Stimulated activated naive CD8-positive, alpha-beta T cell treated with anti-CD3 and anti-CD28 coated beads, Interleukin-15, amount 100 ng/mL, for 72 hours (primary cell): ENCODE results near the gene KCNG4.
A peak's percentile ranks its signal among the peaks of the same experiment; 100 is the strongest.

Experiments used
- ATAC-seq: fragments of 150-1000 bp; cut with Tn5 transposase; 2 replicates; pipeline ENCODE4 v1.10.0; 2021; ENCODE audit warnings: mild to moderate bottlenecking, moderate library complexity
- DNase-seq, 2 donors: peaks; one replicate each; pipeline ENCODE4 v3.0.0; 2021 to 2022
- H3K27ac Mint-ChIP-seq, 2 donors: one replicate each; pipeline ENCODE4 v1.8.0; 2022; ENCODE audit warnings: mild to moderate bottlenecking in 2 of 2, mixed read lengths in 2 of 2, moderate library complexity in 2 of 2
- H3K27me3 Mint-ChIP-seq: one replicate; pipeline ENCODE4 v1.8.0; 2022; ENCODE audit warnings: mixed read lengths
- H3K4me1 Mint-ChIP-seq: one replicate; pipeline ENCODE4 v1.8.0; 2022; ENCODE audit warnings: mild to moderate bottlenecking, mixed read lengths
- H3K4me3 Mint-ChIP-seq, 2 donors: one replicate each; pipeline ENCODE4 v1.8.0; 2022; ENCODE audit warnings: mild to moderate bottlenecking in 2 of 2, mixed read lengths in 2 of 2, moderate library complexity in 1 of 2
- H3K9me3 Mint-ChIP-seq, 2 donors: one replicate each; pipeline ENCODE4 v1.8.0; 2022; ENCODE audit warnings: mixed read lengths in 2 of 2

The KCNG4 gene

GRCh38 chr16:84271037-84271436, 31.2 kb upstream of the KCNG4 start:
- Mint-ChIP-seq H3K27ac (no peak overlapping the region), H3K4me1 (no peaks in the 10 kb centered on the region), H3K27me3 (no peaks in the 10 kb centered on the region), H3K9me3 (no peaks in the 10 kb centered on the region), H3K4me3 (no peak overlapping the region)
- ATAC-seq (no peak), DNase-seq (no peak)

GRCh38 chr16:84270531-84270930, 30.7 kb upstream of the KCNG4 start:
- DNase-seq = no peak
- no peaks in the 10 kb centered on the region for H3K4me1 Mint-ChIP-seq
- no peak overlapping the region for H3K4me3 Mint-ChIP-seq
- H3K27ac Mint-ChIP-seq = peak overlapping the region in 1 of 2 donors; percentile 9
- no peak for ATAC-seq
- no peaks in the 10 kb centered on the region for H3K9me3 Mint-ChIP-seq
- no peaks in the 10 kb centered on the region for H3K27me3 Mint-ChIP-seq

- no peak for DNase-seq
- ATAC-seq = no peak
- H3K9me3 Mint-ChIP-seq = no peaks in the 10 kb centered on the region
- H3K4me1 Mint-ChIP-seq = no peaks in the 10 kb centered on the region
- no peak overlapping the region for H3K27ac Mint-ChIP-seq
- peaks cover under 1% of the 10 kb centered on the region for H3K27me3 Mint-ChIP-seq
- H3K4me3 Mint-ChIP-seq = no peak overlapping the region
Measured at GRCh38 chr16:84270071-84270470, 30.3 kb upstream of the KCNG4 start.

- ATAC-seq (no peak), DNase-seq (no peak)
- H3K4me3 Mint-ChIP-seq = no peak overlapping the region
- H3K27me3 Mint-ChIP-seq = peaks cover 14% of the 10 kb centered on the region
- no peak overlapping the region for H3K27ac Mint-ChIP-seq
- no peaks in the 10 kb centered on the region for H3K4me1 Mint-ChIP-seq
- no peaks in the 10 kb centered on the region for H3K9me3 Mint-ChIP-seq
Measured at GRCh38 chr16:84268291-84269040, 28.7 kb upstream of the KCNG4 start.

GRCh38 chr16:84267380-84267779, 27.6 kb upstream of the KCNG4 start:
- Mint-ChIP-seq H3K27me3 (peaks cover 19% of the 10 kb centered on the region), H3K27ac (peak overlapping the region in 1 of 2 donors; percentile 7), H3K9me3 (no peaks in the 10 kb centered on the region), H3K4me1 (no peaks in the 10 kb centered on the region), H3K4me3 (no peak overlapping the region)
- ATAC-seq = no peak
- DNase-seq = no peak

- Mint-ChIP-seq H3K9me3 (no peaks in the 10 kb centered on the region), H3K27ac (peak overlapping the region in 1 of 2 donors; percentile 79), H3K4me1 (no peaks in the 10 kb centered on the region), H3K4me3 (no peak overlapping the region), H3K27me3 (peaks cover 24% of the 10 kb centered on the region)
- ATAC-seq (peak; percentile 83), DNase-seq (peak in 1 of 2 donors; percentile 28)
Measured at GRCh38 chr16:84266451-84266850, 26.6 kb upstream of the KCNG4 start.

GRCh38 chr16:84262939-84263338, 23.1 kb upstream of the KCNG4 start:
- Mint-ChIP-seq H3K4me3 (no peak overlapping the region), H3K27ac (no peak overlapping the region), H3K9me3 (no peaks in the 10 kb centered on the region), H3K27me3 (peaks cover 34% of the 10 kb centered on the region), H3K4me1 (no peaks in the 10 kb centered on the region)
- DNase-seq (no peak), ATAC-seq (no peak)

- H3K9me3 Mint-ChIP-seq = no peaks in the 10 kb centered on the region
- H3K4me1 Mint-ChIP-seq = no peaks in the 10 kb centered on the region
- H3K4me3 Mint-ChIP-seq = no peak overlapping the region
- peaks cover 34% of the 10 kb centered on the region for H3K27me3 Mint-ChIP-seq
- no peak for ATAC-seq
- no peak for DNase-seq
- no peak overlapping the region for H3K27ac Mint-ChIP-seq
Measured at GRCh38 chr16:84262031-84262430, 22.2 kb upstream of the KCNG4 start.

GRCh38 chr16:84260766-84261554, 21.1 kb upstream of the KCNG4 start:
- no peak for ATAC-seq
- H3K27ac Mint-ChIP-seq = no peak overlapping the region
- no peaks in the 10 kb centered on the region for H3K9me3 Mint-ChIP-seq
- no peak for DNase-seq
- no peaks in the 10 kb centered on the region for H3K4me1 Mint-ChIP-seq
- no peak overlapping the region for H3K4me3 Mint-ChIP-seq
- peaks cover 34% of the 10 kb centered on the region for H3K27me3 Mint-ChIP-seq

- DNase-seq (no peak), ATAC-seq (no peak)
- peaks cover 0 to 6% of the 10 kb centered on the region in 2 donors for H3K9me3 Mint-ChIP-seq
- H3K27me3 Mint-ChIP-seq = peaks cover 36% of the 10 kb centered on the region
- no peak overlapping the region for H3K27ac Mint-ChIP-seq
- H3K4me3 Mint-ChIP-seq = no peak overlapping the region
- no peaks in the 10 kb centered on the region for H3K4me1 Mint-ChIP-seq
Measured at GRCh38 chr16:84259691-84260090, 19.9 kb upstream of the KCNG4 start.

GRCh38 chr16:84258266-84258665, 18.5 kb upstream of the KCNG4 start:
- Mint-ChIP-seq H3K27me3 (peaks cover 25% of the 10 kb centered on the region), H3K4me3 (no peak overlapping the region), H3K4me1 (no peaks in the 10 kb centered on the region), H3K9me3 (peaks cover 0 to 6% of the 10 kb centered on the region in 2 donors), H3K27ac (no peak overlapping the region)
- no peak for DNase-seq
- ATAC-seq = no peak

- ATAC-seq (no peak), DNase-seq (no peak)
- peaks cover 0 to 6% of the 10 kb centered on the region in 2 donors for H3K9me3 Mint-ChIP-seq
- H3K4me1 Mint-ChIP-seq = no peaks in the 10 kb centered on the region
- no peak overlapping the region for H3K4me3 Mint-ChIP-seq
- peaks cover 29% of the 10 kb centered on the region for H3K27me3 Mint-ChIP-seq
- H3K27ac Mint-ChIP-seq = no peak overlapping the region
Measured at GRCh38 chr16:84255050-84255810, 15.4 kb upstream of the KCNG4 start.

- Mint-ChIP-seq H3K4me1 (no peaks in the 10 kb centered on the region), H3K27ac (no peak overlapping the region), H3K4me3 (no peak overlapping the region), H3K27me3 (peaks cover 29% of the 10 kb centered on the region), H3K9me3 (peaks cover 0 to 6% of the 10 kb centered on the region in 2 donors)
- no peak for ATAC-seq
- no peak for DNase-seq
Measured at GRCh38 chr16:84254062-84254461, 14.2 kb upstream of the KCNG4 start.

- no peak overlapping the region for H3K27ac Mint-ChIP-seq
- DNase-seq (no peak), ATAC-seq (no peak)
- H3K9me3 Mint-ChIP-seq = peaks cover 0 to 6% of the 10 kb centered on the region in 2 donors
- H3K4me3 Mint-ChIP-seq = no peak overlapping the region
- H3K4me1 Mint-ChIP-seq = no peaks in the 10 kb centered on the region
- peaks cover 29% of the 10 kb centered on the region for H3K27me3 Mint-ChIP-seq
Measured at GRCh38 chr16:84253173-84253572, 13.4 kb upstream of the KCNG4 start.

- H3K4me1 Mint-ChIP-seq = no peaks in the 10 kb centered on the region
- H3K27ac Mint-ChIP-seq = peak overlapping the region in 1 of 2 donors; percentile 6
- H3K4me3 Mint-ChIP-seq = no peak overlapping the region
- DNase-seq = no peak
- ATAC-seq = no peak
- H3K9me3 Mint-ChIP-seq = peaks cover 0 to 6% of the 10 kb centered on the region in 2 donors
- peaks cover 29% of the 10 kb centered on the region for H3K27me3 Mint-ChIP-seq
Measured at GRCh38 chr16:84252184-84252583, 12.4 kb upstream of the KCNG4 start.

GRCh38 chr16:84247844-84248243, 8.0 kb upstream of the KCNG4 start:
- no peak for ATAC-seq

More at GRCh38 chr16:84247844-84248243, 8.0 kb upstream of the KCNG4 start:
- Mint-ChIP-seq H3K4me1 (no peaks in the 10 kb centered on the region), H3K27me3 (peaks cover 28% of the 10 kb centered on the region), H3K9me3 (no peaks in the 10 kb centered on the region), H3K27ac (no peak overlapping the region), H3K4me3 (no peak overlapping the region)
- DNase-seq = no peak
